HG02938 (cell line): Measurements from ENCODE around the gene C11orf97.
A peak's percentile ranks its signal among the peaks of the same experiment; 100 is the strongest.

Experiments
- ATAC-seq: cut with Tn5 transposase; IDR thresholded peaks from one replicate; pipeline ENCODE4 v1.9.1; 2021; ENCODE audit warnings: mild to moderate bottlenecking, moderate library complexity; ENCODE audit not compliant: unreplicated experiment

The C11orf97 gene

GRCh38 chr11:94524341-94524740 lies 12.1 kb downstream of the C11orf97 start:
- no peak for ATAC-seq

GRCh38 chr11:94525546-94526324 lies 13.5 kb downstream of the C11orf97 start:
- ATAC-seq, result no peak

- ATAC-seq, result no peak
Observed at GRCh38 chr11:94526645-94527438, 14.6 kb downstream of the C11orf97 start.

- ATAC-seq, result no peak
Observed at GRCh38 chr11:94528551-94528950, 16.3 kb downstream of the C11orf97 start.

- ATAC-seq, result no peak
Observed at GRCh38 chr11:94532211-94532610, 19.9 kb downstream of the C11orf97 start.

GRCh38 chr11:94533206-94533605 lies 20.9 kb downstream of the C11orf97 start:
- ATAC-seq, result no peak

- ATAC-seq, result no peak
Observed at GRCh38 chr11:94533696-94534630, 21.7 kb downstream of the C11orf97 start.

- ATAC-seq, result no peak
Observed at GRCh38 chr11:94536386-94536785, 24.1 kb downstream of the C11orf97 start.

GRCh38 chr11:94537031-94537600 lies 24.9 kb downstream of the C11orf97 start:
- ATAC-seq, result no peak

- ATAC-seq, result no peak
Observed at GRCh38 chr11:94539420-94539819, 27.2 kb downstream of the C11orf97 start.

- ATAC-seq, result peak; percentile 75
Observed at GRCh38 chr11:94543695-94544645, 31.7 kb downstream of the C11orf97 start, which contains the start of gene FUT4. TSS of gene FUT4 (plus strand) at chr11:94543921. CDS start at chr11:94544134, 213 bp downstream.

GRCh38 chr11:94544646-94545263 lies 32.5 kb downstream of the C11orf97 start:
- peak; percentile 3 for ATAC-seq

- no peak for ATAC-seq
Observed at GRCh38 chr11:94545264-94546161, 33.3 kb downstream of the C11orf97 start.

GRCh38 chr11:94546162-94546470 lies 33.9 kb downstream of the C11orf97 start:
- ATAC-seq, result no peak

- no peak for ATAC-seq
Observed at GRCh38 chr11:94546886-94547285, 34.6 kb downstream of the C11orf97 start.

- ATAC-seq, result no peak
Observed at GRCh38 chr11:94549146-94549545, 36.9 kb downstream of the C11orf97 start.

GRCh38 chr11:94550513-94550912 lies 38.3 kb downstream of the C11orf97 start:
- no peak for ATAC-seq

GRCh38 chr11:94553938-94554337 lies 41.7 kb downstream of the C11orf97 start:
- ATAC-seq, result no peak
